HL-60/S4 (cell line): Measurements from ENCODE around the gene NT5C1A.

Experiments
- in situ Hi-C: fragments of 300-500 bp; cut with MboI; formaldehyde crosslinking; loops from 2 replicates; pipeline ENCODE4 v1.14.3; 2022; ENCODE audit warnings: low sequenced_read_pairs

Gene NT5C1A

DNA sequence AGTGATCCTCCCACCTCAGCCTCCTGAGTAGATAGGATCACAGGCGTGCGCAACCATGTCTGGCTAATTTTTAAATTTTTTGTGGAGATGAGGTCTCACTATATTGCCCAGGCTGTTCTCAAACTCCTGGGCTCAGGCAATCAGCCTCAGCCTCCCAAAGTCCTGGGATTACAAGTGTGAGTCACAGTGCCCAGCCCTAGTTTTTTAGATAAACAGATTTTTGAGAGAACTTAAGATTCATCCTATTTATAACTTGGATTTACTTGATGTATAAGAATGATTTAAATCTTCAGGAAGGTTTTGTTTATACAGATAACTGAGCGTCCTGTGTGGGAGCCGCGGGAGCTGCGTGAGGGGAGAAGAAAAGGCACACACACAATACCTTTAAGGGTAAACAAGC lies 58.7 kb downstream of the NT5C1A start:
- in situ Hi-C loops = no loop called here

GRCh38 chr1:39609618-39610331 lies 62.1 kb downstream of the NT5C1A start:
- in situ Hi-C loops = no loop called here
